ENCODE results near the gene ZG16.
"Not testable (repeated sequence)": the region's sequence is repeated elsewhere in the genome, so short reads cannot be mapped to it uniquely, and the experiment has no call there.

The ZG16 gene

GRCh38 chr16:29790183-29790948, 12.3 kb downstream of the ZG16 start, which contains the start of gene KIF22:
Gene KIF22, plus strand, starts transcription at chr16:29790751. Its CDS starts 9 bp downstream, at chr16:29790760.
- peak; percentile 99 for DNase-seq

GRCh38 chr16:29790949-29791844, 13.1 kb downstream of the ZG16 start:
- no peak for DNase-seq

- DNase-seq = no peak
Measured at GRCh38 chr16:29791845-29792807, 14.1 kb downstream of the ZG16 start.

GRCh38 chr16:29793153-29793552, 15.1 kb downstream of the ZG16 start:
- DNase-seq = not testable (repeated sequence)

GRCh38 chr16:29794231-29794710, 16.2 kb downstream of the ZG16 start:
- no peak for DNase-seq

- no peak for DNase-seq
Measured at GRCh38 chr16:29802416-29802935, 24.4 kb downstream of the ZG16 start.

- no peak for DNase-seq
Measured at GRCh38 chr16:29804020-29804419, 26.0 kb downstream of the ZG16 start.

GRCh38 chr16:29804455-29805231, 26.6 kb downstream of the ZG16 start:
- DNase-seq = no peak

- DNase-seq = peak; percentile 100
Measured at GRCh38 chr16:29805232-29806098, 27.4 kb downstream of the ZG16 start.

GRCh38 chr16:29806099-29806579, 28.1 kb downstream of the ZG16 start, which contains the start of gene MAZ:
Gene MAZ, plus strand, starts transcription at chr16:29806529. Its CDS starts 173 bp downstream, at chr16:29806702.
- DNase-seq = peak; percentile 89

GRCh38 chr16:29806641-29807425, 28.8 kb downstream of the ZG16 start:
- DNase-seq = peak; percentile 29

- DNase-seq = peak; percentile 92
Measured at GRCh38 chr16:29807426-29808218, 29.6 kb downstream of the ZG16 start.

GRCh38 chr16:29808219-29808900, 30.3 kb downstream of the ZG16 start:
- no peak for DNase-seq

- no peak for DNase-seq
Measured at GRCh38 chr16:29809031-29809747, 31.1 kb downstream of the ZG16 start.

GRCh38 chr16:29809850-29810698, 32.0 kb downstream of the ZG16 start:
- no peak for DNase-seq

- no peak for DNase-seq
Measured at GRCh38 chr16:29810699-29811169, 32.7 kb downstream of the ZG16 start.
